HG03095 (cell line): ENCODE results near the gene FBLN2.

Source experiments
- ATAC-seq: cut with Tn5 transposase; IDR thresholded peaks from one replicate; pipeline ENCODE4 v1.9.1; 2021; ENCODE audit warnings: moderate library complexity; ENCODE audit not compliant: unreplicated experiment

The FBLN2 gene

DNA sequence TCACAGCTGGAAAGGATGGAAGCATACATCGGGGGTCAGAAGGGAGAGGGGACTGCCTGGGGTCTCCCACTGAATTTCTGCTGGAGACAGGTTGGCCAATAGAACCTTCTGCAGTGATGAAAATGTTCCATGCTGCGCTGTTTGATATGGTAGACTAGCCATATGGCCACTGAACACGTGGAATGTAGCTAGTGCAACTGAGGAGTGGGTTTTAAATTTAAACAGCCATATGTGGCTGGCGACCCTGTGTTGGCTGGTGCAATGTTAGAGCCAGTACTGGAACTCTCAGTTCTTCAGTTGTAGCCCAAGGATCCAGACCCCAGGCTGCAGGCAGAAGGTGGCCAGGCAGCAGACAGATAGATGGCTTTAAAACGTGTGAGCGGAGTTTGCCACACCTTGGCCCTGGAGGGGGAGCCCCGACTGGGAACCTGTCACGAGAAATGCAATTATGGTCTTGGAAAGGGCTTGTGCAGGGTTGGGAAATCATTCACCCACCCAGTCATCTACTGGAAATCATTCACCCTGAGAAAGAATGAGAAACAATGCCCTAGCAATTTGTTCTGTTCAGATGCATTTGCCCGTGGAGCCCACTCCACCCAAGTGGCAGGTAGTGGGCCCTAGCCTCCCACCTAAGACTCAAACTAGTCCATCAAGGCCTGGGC is 127.6 kb downstream of the FBLN2 start:
- no peak for ATAC-seq

GRCh38 chr3:13677272-13677671 is 128.3 kb downstream of the FBLN2 start:
- ATAC-seq: no peak

DNA sequence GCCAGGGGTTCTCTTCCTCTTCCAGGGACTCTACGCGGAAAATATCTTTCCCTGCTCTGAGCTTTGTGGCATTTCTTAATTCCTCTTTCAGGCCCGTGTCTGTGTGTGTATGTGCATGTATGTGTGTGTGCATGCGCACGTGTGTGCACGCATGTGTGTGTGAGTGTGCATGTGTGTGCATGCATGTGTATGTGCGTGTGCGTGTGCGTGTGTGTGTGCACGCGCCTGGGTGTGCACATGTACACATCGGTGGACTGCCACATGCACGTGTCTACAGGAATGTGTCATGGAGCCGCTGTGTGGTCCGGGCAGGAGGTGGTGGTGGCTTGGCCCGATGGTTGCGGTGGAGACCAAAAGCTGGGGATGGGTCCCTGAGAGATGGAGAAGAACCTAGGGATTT is 133.0 kb downstream of the FBLN2 start:
- no peak for ATAC-seq

DNA sequence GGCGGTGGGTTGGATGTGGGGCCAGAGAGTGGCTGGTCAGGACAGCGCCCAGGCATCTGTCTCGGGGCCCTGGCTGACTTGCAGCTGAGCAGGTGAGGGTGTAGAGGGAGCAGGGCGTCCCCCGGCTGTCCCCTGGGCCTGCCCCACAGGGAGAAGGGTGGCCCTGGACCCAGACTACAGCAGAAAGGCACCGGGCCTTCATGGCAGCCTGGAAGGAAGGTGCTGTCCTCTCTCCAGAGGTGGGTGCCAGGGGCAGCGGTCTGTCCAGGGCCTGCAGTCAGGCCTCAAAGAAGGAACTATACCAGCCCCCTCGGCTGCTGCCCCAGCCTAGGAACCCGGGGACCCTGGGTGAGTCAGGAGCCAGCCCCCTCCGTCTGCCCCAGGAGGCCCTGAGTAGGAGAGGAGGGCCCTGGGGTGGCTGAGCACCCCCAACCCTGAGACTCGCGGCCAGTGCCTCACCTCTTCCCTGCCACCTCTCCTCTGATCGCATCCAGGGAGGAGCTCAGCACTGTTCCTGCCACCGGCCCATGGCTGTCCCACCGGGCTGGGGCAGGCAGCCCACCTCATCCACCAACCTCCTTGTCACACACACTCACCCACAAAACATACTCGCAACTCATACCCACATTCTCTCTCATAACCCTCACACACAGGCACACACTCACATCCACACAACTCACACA is 133.5 kb downstream of the FBLN2 start:
- ATAC-seq: no peak

GRCh38 chr3:13683288-13683687 is 134.4 kb downstream of the FBLN2 start:
- no peak for ATAC-seq

GRCh38 chr3:13683772-13684171 is 134.8 kb downstream of the FBLN2 start:
- ATAC-seq: no peak

GRCh38 chr3:13684350-13684749 is 135.4 kb downstream of the FBLN2 start:
- no peak for ATAC-seq

DNA sequence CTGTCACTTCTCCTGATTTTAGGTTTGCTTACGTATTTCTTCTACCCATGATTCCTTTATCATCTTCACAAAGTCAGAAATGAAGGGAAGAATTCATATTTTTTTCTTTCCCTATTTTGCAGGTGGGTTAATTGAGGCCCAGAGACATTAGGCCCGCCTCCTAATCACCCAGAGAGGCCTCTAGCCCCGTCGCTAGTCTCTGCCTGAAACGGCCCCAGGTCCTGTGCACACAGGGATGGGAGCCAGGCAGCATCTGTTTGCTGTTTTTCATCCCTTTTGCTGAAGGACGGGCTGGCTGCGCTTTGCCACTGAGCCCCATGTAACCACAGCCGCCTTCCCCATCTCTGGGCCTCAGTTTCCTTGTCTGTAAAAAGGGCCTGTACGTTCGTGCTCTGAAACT is 135.9 kb downstream of the FBLN2 start:
- ATAC-seq: no peak

- no peak for ATAC-seq
Observed at GRCh38 chr3:13685721-13686120, 136.8 kb downstream of the FBLN2 start.

GRCh38 chr3:13686367-13687160 is 137.6 kb downstream of the FBLN2 start:
- no peak for ATAC-seq

- ATAC-seq: no peak
Observed at GRCh38 chr3:13687517-13687943, 138.6 kb downstream of the FBLN2 start.
